ENCODE data around the gene CCDC144A.

DNA sequence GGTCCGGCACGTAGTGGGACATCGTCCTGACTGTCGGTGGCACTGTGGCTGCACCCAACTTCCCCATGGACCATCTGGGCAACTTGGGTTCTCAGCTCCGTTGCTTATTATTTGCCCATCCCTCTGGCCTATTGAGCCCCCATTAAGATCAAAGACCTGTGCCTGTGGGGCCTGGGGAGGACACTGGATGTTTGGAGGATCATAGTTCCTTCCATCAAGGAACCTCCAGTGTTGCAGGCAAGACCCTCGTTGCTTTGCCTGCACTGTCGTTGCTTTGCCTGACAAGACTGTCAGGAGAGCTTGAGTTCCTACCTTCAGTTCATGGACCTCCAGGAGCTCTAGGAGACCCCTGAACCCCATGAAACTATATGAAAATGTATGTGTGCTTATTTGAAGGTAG is 127.2 kb downstream of the CCDC144A start:
- no peak for TF ChIP-seq POLR2A (IDR thresholded peaks at IDR 0.05)
- TF ChIP-seq, protein P1, sequence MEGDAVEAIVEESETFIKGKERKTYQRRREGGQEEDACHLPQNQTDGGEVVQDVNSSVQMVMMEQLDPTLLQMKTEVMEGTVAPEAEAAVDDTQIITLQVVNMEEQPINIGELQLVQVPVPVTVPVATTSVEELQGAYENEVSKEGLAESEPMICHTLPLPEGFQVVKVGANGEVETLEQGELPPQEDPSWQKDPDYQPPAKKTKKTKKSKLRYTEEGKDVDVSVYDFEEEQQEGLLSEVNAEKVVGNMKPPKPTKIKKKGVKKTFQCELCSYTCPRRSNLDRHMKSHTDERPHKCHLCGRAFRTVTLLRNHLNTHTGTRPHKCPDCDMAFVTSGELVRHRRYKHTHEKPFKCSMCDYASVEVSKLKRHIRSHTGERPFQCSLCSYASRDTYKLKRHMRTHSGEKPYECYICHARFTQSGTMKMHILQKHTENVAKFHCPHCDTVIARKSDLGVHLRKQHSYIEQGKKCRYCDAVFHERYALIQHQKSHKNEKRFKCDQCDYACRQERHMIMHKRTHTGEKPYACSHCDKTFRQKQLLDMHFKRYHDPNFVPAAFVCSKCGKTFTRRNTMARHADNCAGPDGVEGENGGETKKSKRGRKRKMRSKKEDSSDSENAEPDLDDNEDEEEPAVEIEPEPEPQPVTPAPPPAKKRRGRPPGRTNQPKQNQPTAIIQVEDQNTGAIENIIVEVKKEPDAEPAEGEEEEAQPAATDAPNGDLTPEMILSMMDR (IDR thresholded peaks at IDR 0.05): no peak

Data from uterus (tissue), 2 donors.